Measurements from ENCODE around the gene PHKG2.
"Not testable (repeated sequence)": the region's sequence is repeated elsewhere in the genome, so short reads cannot be mapped to it uniquely, and the experiment has no call there.

PHKG2 gene

DNA sequence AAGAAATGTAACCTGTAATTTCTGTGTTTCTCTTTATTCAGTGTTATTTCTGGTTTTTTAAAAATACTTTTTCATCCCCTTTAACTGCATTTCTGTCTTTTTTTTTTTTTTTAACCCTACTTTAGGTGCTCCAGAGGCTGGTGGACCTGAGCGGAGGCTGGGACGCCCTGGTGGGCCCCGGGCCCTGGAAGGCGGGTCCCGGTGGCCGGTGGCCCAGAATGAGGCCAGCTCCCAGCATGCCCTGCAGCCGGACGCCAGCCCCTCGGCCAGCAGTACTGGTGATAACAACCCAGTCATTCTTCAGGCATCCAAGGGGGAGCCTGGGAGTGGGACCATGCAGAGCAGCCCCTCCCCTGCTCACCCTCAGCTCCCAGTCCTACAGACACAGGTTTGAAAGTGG is 47.7 kb upstream of the PHKG2 start:
- Histone ChIP-seq H3K36me3 (ENCODE audit: insufficient read depth, low read length) (peaks cover 40% of the 10 kb centered on the region), H2AFZ (ENCODE audit: low read length) (no peak overlapping the region), H3F3A (ENCODE audit: low read depth) (peaks cover 4% of the 10 kb centered on the region), H3K4me3 (ENCODE audit: low read length, poor library complexity, severe bottlenecking) (peak overlapping the region; percentile 93), H4K20me1 (ENCODE audit: insufficient read depth, low read length, poor library complexity, severe bottlenecking) (peaks cover 28% of the 10 kb centered on the region), H3K9ac (ENCODE audit: low read depth, low read length, poor library complexity, severe bottlenecking) (peak overlapping the region; percentile 100), H3K4me2 (ENCODE audit: low read depth, low read length, poor library complexity, severe bottlenecking) (peak overlapping the region; percentile 98), H3K9me2 (replicated peaks; ENCODE audit: low read depth, low read length) (no peaks in the 10 kb centered on the region), H3K9me3 (ENCODE audit: insufficient read depth, low read depth, low read length) (no peaks in the 10 kb centered on the region), H3K4me1 (ENCODE audit: insufficient read depth, low read length, poor library complexity, severe bottlenecking) (peaks cover 28% of the 10 kb centered on the region), H3K79me2 (ENCODE audit: insufficient read depth, low read length) (peaks cover 50% of the 10 kb centered on the region), H3K27me3 (ENCODE audit: insufficient read depth, low read length, poor library complexity, severe bottlenecking) (peaks cover 4% of the 10 kb centered on the region)
- TF ChIP-seq CTCF (conservative IDR thresholded peaks at IDR 0.05; ENCODE audit: low read length) (no peak), EZH2phosphoT487 (IDR thresholded peaks at IDR 0.05; ENCODE audit: borderline replicate concordance) (no peak)

DNA sequence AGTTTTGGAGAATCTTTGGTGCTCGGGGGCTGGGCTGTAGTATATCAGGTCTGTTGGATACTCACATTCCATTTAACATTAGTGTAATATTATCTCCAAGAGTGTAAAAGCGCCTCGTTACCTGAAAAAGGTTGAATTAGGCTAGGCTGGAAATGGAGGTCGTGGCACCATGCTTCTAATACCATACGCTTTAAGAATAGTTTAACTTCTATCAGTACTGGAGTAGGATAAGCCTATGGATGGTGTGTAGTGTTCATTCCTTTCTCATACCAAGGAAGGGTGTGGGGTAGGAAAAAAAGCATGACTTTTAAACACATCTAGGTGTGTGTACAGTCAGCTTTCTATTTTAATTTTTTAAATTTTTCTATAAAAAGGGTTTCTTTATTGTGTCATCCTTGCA is 47.3 kb upstream of the PHKG2 start:
- H3K9ac ChIP-seq (ENCODE audit: low read depth, low read length, poor library complexity, severe bottlenecking), result peak overlapping the region; percentile 100

DNA sequence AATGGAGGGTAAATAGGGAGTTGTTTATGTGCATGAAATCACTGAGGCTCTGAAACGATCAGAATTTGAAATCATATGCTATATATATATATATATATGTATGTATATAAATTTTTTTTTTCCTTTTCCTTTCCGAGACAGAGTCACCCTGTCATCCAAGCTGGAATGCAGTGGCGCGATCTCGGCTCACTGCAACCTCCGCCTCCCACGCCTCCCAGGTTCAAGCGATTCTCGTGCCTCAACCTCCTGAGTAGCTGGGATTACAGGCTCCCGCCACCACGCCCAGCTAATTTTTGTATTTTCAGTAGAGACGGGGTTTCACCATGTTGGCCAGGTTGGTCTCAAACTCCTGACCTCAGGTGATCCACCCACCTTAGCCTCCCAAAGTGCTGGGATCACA is 45.2 kb upstream of the PHKG2 start:
- Histone ChIP-seq H4K20me1 (ENCODE audit: insufficient read depth, low read length, poor library complexity, severe bottlenecking) (peaks cover 28% of the 10 kb centered on the region), H3K36me3 (ENCODE audit: insufficient read depth, low read length) (peaks cover 64% of the 10 kb centered on the region), H3K4me1 (ENCODE audit: insufficient read depth, low read length, poor library complexity, severe bottlenecking) (peaks cover 20% of the 10 kb centered on the region), H3K79me2 (ENCODE audit: insufficient read depth, low read length) (peaks cover 58% of the 10 kb centered on the region)
- H3K4me2 ChIP-seq (ENCODE audit: low read depth, low read length, poor library complexity, severe bottlenecking); H3K27me3 ChIP-seq (ENCODE audit: insufficient read depth, low read length, poor library complexity, severe bottlenecking); H3F3A ChIP-seq (ENCODE audit: low read depth); H2AFZ ChIP-seq (ENCODE audit: low read length); H3K9ac ChIP-seq (ENCODE audit: low read depth, low read length, poor library complexity, severe bottlenecking); H3K4me3 ChIP-seq (ENCODE audit: low read length, poor library complexity, severe bottlenecking); H3K9me3 ChIP-seq (ENCODE audit: insufficient read depth, low read depth, low read length); H3K9me2 ChIP-seq (replicated peaks; ENCODE audit: low read depth, low read length): not testable (repeated sequence)

More for the DNA sequence above, 47.3 kb upstream of the PHKG2 start:
- no peaks in the 10 kb centered on the region for H3K9me3 ChIP-seq (ENCODE audit: insufficient read depth, low read depth, low read length)
- H3K4me1 ChIP-seq (ENCODE audit: insufficient read depth, low read length, poor library complexity, severe bottlenecking), result peaks cover 28% of the 10 kb centered on the region
- H3K27me3 ChIP-seq (ENCODE audit: insufficient read depth, low read length, poor library complexity, severe bottlenecking), result peaks cover 4% of the 10 kb centered on the region
- peak overlapping the region; percentile 93 for H3K4me3 ChIP-seq (ENCODE audit: low read length, poor library complexity, severe bottlenecking)
- no peaks in the 10 kb centered on the region for H3K9me2 ChIP-seq (replicated peaks; ENCODE audit: low read depth, low read length)
- no peak overlapping the region for H2AFZ ChIP-seq (ENCODE audit: low read length)
- H3K36me3 ChIP-seq (ENCODE audit: insufficient read depth, low read length), result peaks cover 43% of the 10 kb centered on the region
- H3F3A ChIP-seq (ENCODE audit: low read depth), result peaks cover 4% of the 10 kb centered on the region
- peak overlapping the region; percentile 98 for H3K4me2 ChIP-seq (ENCODE audit: low read depth, low read length, poor library complexity, severe bottlenecking)
- H3K79me2 ChIP-seq (ENCODE audit: insufficient read depth, low read length), result peaks cover 50% of the 10 kb centered on the region
- H4K20me1 ChIP-seq (ENCODE audit: insufficient read depth, low read length, poor library complexity, severe bottlenecking), result peaks cover 28% of the 10 kb centered on the region
- no peak for TF ChIP-seq EZH2phosphoT487 (IDR thresholded peaks at IDR 0.05; ENCODE audit: borderline replicate concordance)
- no peak for TF ChIP-seq CTCF (conservative IDR thresholded peaks at IDR 0.05; ENCODE audit: low read length)

DNA sequence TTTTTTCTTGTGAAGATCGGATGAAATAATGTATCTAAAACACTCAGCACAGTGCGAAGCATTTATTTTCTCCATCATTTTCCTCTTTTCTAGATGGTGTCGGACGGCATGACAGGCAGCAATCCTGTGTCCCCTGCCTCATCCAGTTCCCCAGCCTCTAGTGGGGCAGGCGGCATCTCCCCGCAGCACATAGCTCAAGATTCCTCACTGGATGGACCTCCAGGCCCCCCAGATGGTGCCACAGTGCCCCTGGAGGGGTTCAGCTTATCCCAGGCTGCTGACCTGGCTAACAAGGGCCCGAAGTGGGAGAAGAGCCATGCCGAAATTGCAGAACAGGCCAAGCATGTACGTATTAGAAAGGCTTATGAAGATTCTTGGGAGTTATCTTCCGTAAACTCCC is 44.3 kb upstream of the PHKG2 start:
- Histone ChIP-seq H3K9me2 (replicated peaks; ENCODE audit: low read depth, low read length) (no peaks in the 10 kb centered on the region), H3K79me2 (ENCODE audit: insufficient read depth, low read length) (peaks cover 53% of the 10 kb centered on the region), H3K9ac (ENCODE audit: low read depth, low read length, poor library complexity, severe bottlenecking) (no peak overlapping the region), H3K9me3 (ENCODE audit: insufficient read depth, low read depth, low read length) (no peaks in the 10 kb centered on the region), H3K4me3 (ENCODE audit: low read length, poor library complexity, severe bottlenecking) (no peak overlapping the region), H3F3A (ENCODE audit: low read depth) (peaks cover 4% of the 10 kb centered on the region; the same call in 1 of the 2 replicates), H3K4me1 (ENCODE audit: insufficient read depth, low read length, poor library complexity, severe bottlenecking) (peaks cover 20% of the 10 kb centered on the region), H3K4me2 (ENCODE audit: low read depth, low read length, poor library complexity, severe bottlenecking) (no peak overlapping the region), H2AFZ (ENCODE audit: low read length) (no peak overlapping the region), H3K36me3 (ENCODE audit: insufficient read depth, low read length) (peaks cover 73% of the 10 kb centered on the region), H4K20me1 (ENCODE audit: insufficient read depth, low read length, poor library complexity, severe bottlenecking) (peaks cover 28% of the 10 kb centered on the region), H3K27me3 (ENCODE audit: insufficient read depth, low read length, poor library complexity, severe bottlenecking) (no peaks in the 10 kb centered on the region)
- TF ChIP-seq CTCF (conservative IDR thresholded peaks at IDR 0.05; ENCODE audit: low read length), result no peak
- no peak for TF ChIP-seq EZH2phosphoT487 (IDR thresholded peaks at IDR 0.05; ENCODE audit: borderline replicate concordance)
